DMS79 (cell line): ENCODE results near the gene PAPSS2.

Source experiments
- DNase-seq: peaks from one replicate; lab custom pipeline; 2025; lab: John Stamatoyannopoulos, UW

PAPSS2 gene

GRCh38 chr10:87671139-87671815, 11.6 kb downstream of the PAPSS2 start:
- no peak for DNase-seq

GRCh38 chr10:87672551-87672950, 12.9 kb downstream of the PAPSS2 start:
- no peak for DNase-seq

GRCh38 chr10:87674943-87675342, 15.3 kb downstream of the PAPSS2 start:
- no peak for DNase-seq

GRCh38 chr10:87675396-87676376, 16.0 kb downstream of the PAPSS2 start:
- no peak for DNase-seq

GRCh38 chr10:87677595-87677994, 17.9 kb downstream of the PAPSS2 start:
- no peak for DNase-seq

- no peak for DNase-seq
These were observed 18.6 kb downstream of the PAPSS2 start for GRCh38 chr10:87678302-87678701.

- DNase-seq = no peak
These were observed 23.7 kb downstream of the PAPSS2 start for GRCh38 chr10:87683356-87683755.

- DNase-seq = no peak
These were observed 24.4 kb downstream of the PAPSS2 start for GRCh38 chr10:87684001-87684638.

GRCh38 chr10:87685832-87686574, 26.3 kb downstream of the PAPSS2 start:
- DNase-seq = no peak

- no peak for DNase-seq
These were observed 31.9 kb downstream of the PAPSS2 start for GRCh38 chr10:87691506-87692070.

GRCh38 chr10:87692956-87693484, 33.3 kb downstream of the PAPSS2 start:
- no peak for DNase-seq

GRCh38 chr10:87694011-87694794, 34.5 kb downstream of the PAPSS2 start:
- no peak for DNase-seq

GRCh38 chr10:87695074-87695473, 35.4 kb downstream of the PAPSS2 start:
- no peak for DNase-seq

GRCh38 chr10:87696922-87697745, 37.5 kb downstream of the PAPSS2 start:
- no peak for DNase-seq

GRCh38 chr10:87700031-87700796, 40.5 kb downstream of the PAPSS2 start:
- DNase-seq = no peak

GRCh38 chr10:87702260-87702972, 42.7 kb downstream of the PAPSS2 start:
- DNase-seq = no peak

GRCh38 chr10:87702973-87703294, 43.3 kb downstream of the PAPSS2 start:
- no peak for DNase-seq

- DNase-seq = no peak
These were observed 44.1 kb downstream of the PAPSS2 start for GRCh38 chr10:87703771-87704170.
